K562 (cell line): ENCODE results near the gene CACNA2D4. TPM values are rescaled to one million over a fixed set of nuclear protein-coding genes. Genes with fewer than 3 reads are reported as not detected.

Source experiments
- ATAC-seq: fragments of 200-7000 bp; cut with Tn5 transposase; 3 replicates; pipeline ENCODE4 v1.9.1; 2020; ENCODE audit warnings: moderate library complexity
- BruUV-seq: library from RNA; stranded (reverse); fragments of 400-500 nt; replicated peaks from 2 replicates; lab custom pipeline; 2021; lab: Mats Ljungman, UMichigan
- CTCF ChIA-PET: fragments of 300-600 bp; formaldehyde crosslinking; extraction: SDS; loops from one replicate; lab custom pipeline; 2021; ENCODE audit warnings: low intra/inter-chr PET ratio; lab: Yijun Ruan, JAX
- POLR2A ChIA-PET: fragments of 300-600, 350-650 bp; sonication (Branson Sonifier 250); formaldehyde crosslinking; extraction: SDS; loops from one replicate; lab custom pipeline; 2021; ENCODE audit warnings: antibody characterized with exemption, inconsistent platforms; lab: Yijun Ruan, JAX
- DNase-seq, 4 experiments: peaks; one replicate each; pipeline versions ENCODE4 v3.0.0 to v3.0.0-alpha.2; 2011 to 2018; ENCODE audit warnings: low spot score in 3 of 4, mixed read lengths in 3 of 4; ENCODE audit errors: extremely low read depth in 1 of 4
- FAIRE-seq: peaks from 2 replicates; lab custom pipeline; 2011; peaks lifted over from hg19 to GRCh38; lab: Jason Lieb, UNC
- H2AFZ ChIP-seq: 2 replicates; pipeline ENCODE4 v1.6.0; 2011; ENCODE audit warnings: low read depth, low read length, control low read depth, inconsistent platforms
- H3K27ac ChIP-seq: fragments of 200-600 bp; 3 replicates; pipeline ENCODE4 v1.8.0; 2011; ENCODE audit warnings: low read depth, mild to moderate bottlenecking, control low read depth, inconsistent platforms, low read length, moderate library complexity, mixed read lengths; ENCODE audit errors: extremely low read depth
- H3K27me3 ChIP-seq, 2 experiments: fragments of 300-600 bp in 1 of 2; 2 replicates in 1 of 2; 3 replicates in 1 of 2; pipeline versions ENCODE4 v1.6.0 to v1.8.0; 2011; ENCODE audit warnings: inconsistent platforms in 2 of 2, low read length in 2 of 2, mild to moderate bottlenecking in 1 of 2, mixed read lengths in 1 of 2, moderate library complexity in 1 of 2; ENCODE audit not compliant: control insufficient read depth in 2 of 2, insufficient read depth in 2 of 2
- H3K36me3 ChIP-seq: fragments of 300-600 bp; 3 replicates; pipeline ENCODE4 v1.8.0; 2011; ENCODE audit warnings: mild to moderate bottlenecking, low read length, inconsistent platforms; ENCODE audit not compliant: control insufficient read depth, insufficient read depth
- H3K4me1 ChIP-seq, 2 experiments: fragments of 200-600 bp in 1 of 2; replicated peaks in 1 of 2; 2 replicates in 1 of 2; 3 replicates in 1 of 2; pipeline versions ENCODE4 v1.5.1 to v1.8.0; 2011; ENCODE audit warnings: inconsistent platforms in 2 of 2, low read length in 2 of 2, mild to moderate bottlenecking in 1 of 2, mixed read lengths in 1 of 2, moderate library complexity in 1 of 2; ENCODE audit not compliant: control insufficient read depth in 2 of 2, insufficient read depth in 2 of 2
- H3K4me2 ChIP-seq: 2 replicates; pipeline ENCODE4 v1.6.1; 2011; ENCODE audit warnings: low read length, control low read depth, inconsistent platforms, mixed read lengths; ENCODE audit not compliant: insufficient read depth
- H3K4me3 ChIP-seq: fragments of 200-600 bp; sonication (generic), shearing (Covaris generic); 2 replicates; pipeline ENCODE4 v1.5.1; 2016; ENCODE audit warnings: control low read depth, inconsistent platforms
- H3K79me2 ChIP-seq: fragments of 200-600 bp; 3 replicates; pipeline ENCODE4 v1.8.0; 2011; ENCODE audit warnings: low read length, inconsistent platforms; ENCODE audit not compliant: control insufficient read depth, insufficient read depth
- H3K9ac ChIP-seq, 2 experiments: 2 replicates each; pipeline versions ENCODE4 v1.6.0 to v1.6.1; 2011; ENCODE audit warnings: low read depth in 2 of 2, low read length in 2 of 2, control low read depth in 1 of 2, inconsistent platforms in 1 of 2, mild to moderate bottlenecking in 1 of 2, mixed read lengths in 1 of 2; ENCODE audit not compliant: insufficient read depth in 1 of 2
- H3K9me1 ChIP-seq: one replicate; pipeline ENCODE4 v1.6.0; 2011; ENCODE audit warnings: inconsistent platforms, mild to moderate bottlenecking, low read length, moderate library complexity; ENCODE audit not compliant: control insufficient read depth, insufficient read depth
- H3K9me3 ChIP-seq: replicated peaks from 2 replicates; pipeline ENCODE4 v1.5.1; 2011; ENCODE audit warnings: low read depth, low read length, inconsistent platforms; ENCODE audit not compliant: control insufficient read depth, insufficient read depth
- H4K20me1 ChIP-seq: replicated peaks from 2 replicates; pipeline ENCODE4 v1.6.1; 2011; ENCODE audit warnings: low read length, inconsistent platforms, mixed read lengths; ENCODE audit not compliant: control insufficient read depth, insufficient read depth
- ARID4B ChIP-seq: sonication (generic); formaldehyde crosslinking; IDR thresholded peaks from 2 replicates; pipeline ENCODE4 v1.8.0; 2022; ENCODE audit warnings: mild to moderate bottlenecking, missing genetic modification reagents
- CBX2 ChIP-seq: fragments of 200-600 bp; sonication (generic); IDR thresholded peaks from one replicate; pipeline ENCODE4 v1.6.1; 2012; ENCODE audit warnings: mild to moderate bottlenecking, low read length, inconsistent platforms; ENCODE audit not compliant: insufficient read depth, poor library complexity, severe bottlenecking
- POLR2A ChIP-seq: fragments of 450-650 bp; conservative IDR thresholded peaks from 2 replicates; pipeline ENCODE4 v1.6.1; 2016
- PTRF ChIP-seq: fragments of 450-650 bp; IDR thresholded peaks from 2 replicates; pipeline ENCODE4 v1.6.1; 2016; ENCODE audit warnings: mild to moderate bottlenecking, missing genetic modification characterization, missing compliant biosample characterization
- RNF2 ChIP-seq: sonication (generic); IDR thresholded peaks from 2 replicates; pipeline ENCODE4 v1.6.1; 2016
- SP1 ChIP-seq: sonication (generic); formaldehyde crosslinking; IDR thresholded peaks from 2 replicates; pipeline ENCODE4 v1.8.1; 2022; ENCODE audit warnings: mild to moderate bottlenecking, missing genetic modification reagents
- TGIF2 ChIP-seq: sonication (generic); formaldehyde crosslinking; IDR thresholded peaks from 2 replicates; pipeline ENCODE4 v1.8.1; 2022; ENCODE audit warnings: mild to moderate bottlenecking, missing genetic modification reagents, moderate library complexity
- ZNF217 ChIP-seq: sonication (generic); formaldehyde crosslinking; IDR thresholded peaks from 2 replicates; pipeline ENCODE4 v1.8.0; 2022; ENCODE audit warnings: mild to moderate bottlenecking, missing genetic modification reagents
- ZNF583 ChIP-seq: fragments of 250-450 bp; sonication (Bioruptor Pico); IDR thresholded peaks from 2 replicates; pipeline ENCODE4 v1.4.0; 2020
- WGBS: fragments of 100-300 bp; shearing (Covaris generic); methylation state at CpG from one replicate; pipeline ENCODE4 v1.1.6; 2016; ENCODE audit warnings: low coverage, mixed read lengths; ENCODE audit not compliant: insufficient coverage; ENCODE audit errors: missing lambda C conversion rate; 5-methylcytosine and 5-hydroxymethylcytosine counted together
- in situ Hi-C: fragments of 300-500 bp; cut with MboI; formaldehyde crosslinking; loops from 4 replicates; pipeline ENCODE4 v1.15.0; 2018; ENCODE audit warnings: inconsistent platforms, mixed read lengths
- intact Hi-C: fragments of 100-400 bp; cut with micrococcal nuclease; formaldehyde crosslinking; loops from 2 replicates; pipeline ENCODE4 v1.14.2; 2022
- polyA plus RNA-seq, 8 experiments: library from polyadenylated mRNA; depleted of rRNA in 4 of 8; stranded (reverse) in 5 of 8; unstranded in 3 of 8; fragments of >200 nt; fragmentation: Nextera tagmentation in 2 of 8; fragmentation: Illumina TruSeq in 1 of 8; extraction: Ambion mirVana in 2 of 8; extraction: Trizol in 1 of 8; gene quantifications; 2 replicates each; pipeline versions ENCODE4 v1.2.1 to v1.2.3, GENCODE V29; 2011 to 2014; ENCODE audit warnings: inconsistent platforms in 1 of 8, missing spikeins in 1 of 8
- total RNA-seq, 7 experiments: library from RNA; depleted of rRNA in 6 of 7; stranded (reverse); fragments of >200 nt in 6 of 7; fragmentation: Illumina TruSeq in 2 of 7; extraction: Trizol in 2 of 7; gene quantifications; 2 replicates each; pipeline versions ENCODE4 v1.2.1 to v1.2.3, GENCODE V29; 2011 to 2021; ENCODE audit warnings: low replicate concordance in 1 of 7
- TF ChIP-seq, protein P1 (sequence below), 2 experiments: IDR thresholded peaks; 2 replicates each; pipeline ENCODE4 v1.6.1; 2012; ENCODE audit warnings: improper control_type of control experiment in 2 of 2, low read depth in 2 of 2, low read length in 2 of 2, borderline replicate concordance in 1 of 2
- TF ChIP-seq, protein P2 (sequence below): fragments of 450-650 bp; formaldehyde crosslinking; IDR thresholded peaks from 2 replicates; pipeline ENCODE4 v1.4.0; 2020; ENCODE audit warnings: mild to moderate bottlenecking, moderate library complexity

Gene CACNA2D4
- total and polyA plus RNA-seq, 9 of the 15 experiments (the other 6 are each of a cell fraction or from before 2014, with no cell fraction given) = 0.04 to 0.69 (median 0.40) TPM; not detected in 3

- CTCF ChIA-PET = no interaction called here
- Histone ChIP-seq H3K79me2 (no peaks in the 10 kb centered on the region), H3K36me3 (no peaks in the 10 kb centered on the region), H3K9me1 (no peaks in the 10 kb centered on the region), H3K27ac (no peak overlapping the region), H3K4me1 (no peaks in the 10 kb centered on the region; a peak in 1 of 5 replicates), H4K20me1 (no peaks in the 10 kb centered on the region; the same call in 1 of the 2 replicates), H2AFZ (no peak overlapping the region), H3K27me3 (peaks cover 3 to 44% of the 10 kb centered on the region in 2 experiments; a peak in 3 of 5 replicates), H3K4me2 (no peak overlapping the region), H3K9me3 (no peaks in the 10 kb centered on the region), H3K4me3 (no peak overlapping the region), H3K9ac (no peak overlapping the region)
- DNase-seq = no peak
- in situ Hi-C loops = no loop called here
- intact Hi-C loops = no loop called here
- POLR2A ChIA-PET = no interaction called here
- TF ChIP-seq ZNF583 (CRISPR knock-in tag) = no peak
- TF ChIP-seq ARID4B (CRISPR knock-in tag) = no peak
- no peak for TF ChIP-seq CBX2
- TF ChIP-seq TGIF2 (CRISPR knock-in tag) = no peak
- TF ChIP-seq SP1 (CRISPR knock-in tag) = no peak
- TF ChIP-seq ZNF217 = no peak
- TF ChIP-seq, protein P1, sequence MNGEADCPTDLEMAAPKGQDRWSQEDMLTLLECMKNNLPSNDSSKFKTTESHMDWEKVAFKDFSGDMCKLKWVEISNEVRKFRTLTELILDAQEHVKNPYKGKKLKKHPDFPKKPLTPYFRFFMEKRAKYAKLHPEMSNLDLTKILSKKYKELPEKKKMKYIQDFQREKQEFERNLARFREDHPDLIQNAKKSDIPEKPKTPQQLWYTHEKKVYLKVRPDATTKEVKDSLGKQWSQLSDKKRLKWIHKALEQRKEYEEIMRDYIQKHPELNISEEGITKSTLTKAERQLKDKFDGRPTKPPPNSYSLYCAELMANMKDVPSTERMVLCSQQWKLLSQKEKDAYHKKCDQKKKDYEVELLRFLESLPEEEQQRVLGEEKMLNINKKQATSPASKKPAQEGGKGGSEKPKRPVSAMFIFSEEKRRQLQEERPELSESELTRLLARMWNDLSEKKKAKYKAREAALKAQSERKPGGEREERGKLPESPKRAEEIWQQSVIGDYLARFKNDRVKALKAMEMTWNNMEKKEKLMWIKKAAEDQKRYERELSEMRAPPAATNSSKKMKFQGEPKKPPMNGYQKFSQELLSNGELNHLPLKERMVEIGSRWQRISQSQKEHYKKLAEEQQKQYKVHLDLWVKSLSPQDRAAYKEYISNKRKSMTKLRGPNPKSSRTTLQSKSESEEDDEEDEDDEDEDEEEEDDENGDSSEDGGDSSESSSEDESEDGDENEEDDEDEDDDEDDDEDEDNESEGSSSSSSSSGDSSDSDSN (IDR thresholded peaks at IDR 0.05; ENCODE audit: borderline replicate concordance in 1 of 2, low read depth in 2 of 2, low read length in 2 of 2) = no peak
- TF ChIP-seq, protein P2, sequence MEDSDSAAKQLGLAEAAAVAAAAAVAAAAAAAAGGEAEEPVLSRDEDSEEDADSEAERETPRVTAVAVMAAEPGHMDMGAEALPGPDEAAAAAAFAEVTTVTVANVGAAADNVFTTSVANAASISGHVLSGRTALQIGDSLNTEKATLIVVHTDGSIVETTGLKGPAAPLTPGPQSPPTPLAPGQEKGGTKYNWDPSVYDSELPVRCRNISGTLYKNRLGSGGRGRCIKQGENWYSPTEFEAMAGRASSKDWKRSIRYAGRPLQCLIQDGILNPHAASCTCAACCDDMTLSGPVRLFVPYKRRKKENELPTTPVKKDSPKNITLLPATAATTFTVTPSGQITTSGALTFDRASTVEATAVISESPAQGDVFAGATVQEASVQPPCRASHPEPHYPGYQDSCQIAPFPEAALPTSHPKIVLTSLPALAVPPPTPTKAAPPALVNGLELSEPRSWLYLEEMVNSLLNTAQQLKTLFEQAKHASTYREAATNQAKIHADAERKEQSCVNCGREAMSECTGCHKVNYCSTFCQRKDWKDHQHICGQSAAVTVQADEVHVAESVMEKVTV (CRISPR knock-in tag) = no peak
- no peak for TF ChIP-seq POLR2A
- TF ChIP-seq PTRF (tag) = no peak
- no peak for TF ChIP-seq RNF2
- no peak for ATAC-seq
- BruUV-seq = no TSS peak
- no peak for FAIRE-seq
- WGBS = 1% methylated on average over 6 of the region's 6 CpGs
Measured at GRCh38 chr12:1872001-1872400, 46.5 kb downstream of the CACNA2D4 start.
